NCI-H128 (cell line): ENCODE measurements around the gene SLC7A11.
A peak's percentile ranks its signal among the peaks of the same experiment; 100 is the strongest.

Source experiments
- DNase-seq: peaks from one replicate; lab custom pipeline; 2025; ENCODE audit not compliant: unreplicated experiment; lab: John Stamatoyannopoulos, UW

The SLC7A11 gene

DNA sequence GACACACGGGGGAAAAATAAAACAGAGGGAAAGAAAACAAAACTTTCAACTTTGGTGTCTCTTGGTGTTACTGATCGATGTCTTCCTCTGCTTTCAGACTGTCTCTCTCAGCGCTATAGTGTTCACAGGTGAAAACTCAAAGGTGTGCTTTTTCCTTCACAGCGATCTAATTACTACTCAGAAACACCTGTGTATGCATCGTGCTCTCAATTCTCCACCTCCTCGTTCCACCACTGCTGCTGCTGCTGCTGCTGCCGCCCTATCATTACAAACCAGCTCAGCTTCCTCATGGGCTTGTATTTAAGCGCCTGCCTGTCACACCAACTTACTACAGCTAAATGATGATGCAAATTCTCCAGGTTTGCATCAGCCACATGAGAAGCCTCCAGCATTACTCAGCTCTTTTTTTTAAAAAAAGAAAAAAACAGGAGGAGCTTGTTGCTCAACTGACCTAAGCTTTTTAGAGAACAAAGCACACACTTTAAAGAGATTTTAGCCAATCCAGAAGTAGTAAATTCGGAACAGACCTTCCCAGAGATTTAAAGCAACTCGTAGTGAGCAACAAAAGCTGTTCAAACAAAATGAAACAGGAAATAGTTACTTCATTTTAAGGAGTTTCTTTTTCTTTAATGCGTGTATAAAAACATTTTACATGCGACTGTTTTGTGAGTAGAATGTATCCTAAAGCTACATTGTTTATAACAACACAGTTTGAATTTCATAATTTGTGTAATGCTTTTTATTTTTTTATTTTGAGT, at the start of gene SLC7A11:
Gene SLC7A11 (minus strand): TSS at position 274 of the 758 bp plus-strand sequence. CDS start 280 bp downstream, outside the sequence.
- DNase-seq: peak; percentile 39

GRCh38 chr4:138291431-138291830, 49.3 kb upstream of the SLC7A11 start:
- DNase-seq: no peak

GRCh38 chr4:138290805-138291204, 48.7 kb upstream of the SLC7A11 start:
- DNase-seq: no peak

DNA sequence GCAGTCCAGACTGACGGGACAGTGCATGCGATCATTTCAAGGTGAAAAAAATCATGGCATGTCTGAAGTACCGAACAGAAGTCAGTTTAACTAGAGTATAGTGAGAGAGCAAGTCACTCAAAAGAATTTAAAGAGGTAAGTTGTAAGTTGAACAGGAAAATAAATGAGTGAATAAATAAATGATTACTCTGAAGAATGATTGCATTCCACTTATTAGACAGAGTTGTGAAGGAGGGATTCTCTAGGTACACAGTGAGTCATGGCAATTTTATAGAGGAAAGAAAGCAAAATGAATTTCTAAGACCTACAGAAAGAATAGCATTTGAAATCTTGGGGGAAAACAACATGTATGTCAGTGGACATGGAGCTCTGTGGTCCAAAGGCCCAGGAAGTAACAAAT, 37.1 kb upstream of the SLC7A11 start:
- DNase-seq: no peak

DNA sequence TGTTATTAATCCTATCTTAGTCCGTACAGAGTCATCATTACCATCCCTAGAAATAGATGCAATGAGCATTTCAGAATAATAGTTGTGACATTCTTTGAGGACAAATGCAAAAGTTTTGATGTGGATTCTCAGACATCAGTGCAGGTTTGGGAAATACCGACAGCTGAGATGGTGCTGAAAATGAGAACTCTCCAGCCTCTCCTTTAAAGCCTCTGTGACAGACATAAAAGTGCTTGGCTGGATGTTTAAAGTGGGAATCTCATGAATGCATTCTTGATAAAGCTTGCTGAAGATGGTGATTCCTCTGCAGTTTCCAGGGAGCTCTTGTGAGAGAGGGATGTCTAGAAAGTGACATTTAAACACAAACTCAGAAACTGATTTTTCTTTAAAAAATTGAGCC, 35.0 kb upstream of the SLC7A11 start:
- no peak for DNase-seq

DNA sequence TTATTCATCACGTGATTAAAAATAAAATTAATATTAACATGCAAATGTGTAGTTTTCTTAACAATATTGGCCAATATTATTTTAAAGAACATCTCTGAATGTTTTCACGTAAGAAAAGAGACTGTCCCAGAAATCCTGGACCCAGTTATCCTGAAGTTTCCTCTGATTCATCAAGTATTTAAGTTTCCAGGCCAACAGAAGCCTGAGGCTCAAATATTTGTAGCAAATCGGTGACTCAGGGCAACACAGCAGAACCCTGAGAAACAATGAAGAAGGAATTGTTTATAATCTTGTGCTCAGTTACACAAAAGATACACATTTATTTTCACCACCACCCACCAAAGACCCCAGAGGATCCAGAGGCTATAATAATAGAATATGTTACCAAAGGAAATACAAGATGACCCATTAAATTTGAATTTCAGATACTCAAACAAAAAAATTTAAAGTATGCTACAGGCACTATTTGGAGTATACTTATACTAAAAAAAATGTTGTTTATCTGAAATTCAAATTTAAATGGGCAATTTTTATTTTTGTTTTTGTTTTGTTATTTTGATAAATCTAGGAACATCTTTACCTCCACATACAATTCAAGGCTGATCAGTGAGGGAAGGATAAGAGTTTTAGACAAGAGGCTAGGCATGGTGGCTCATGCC, 33.9 kb upstream of the SLC7A11 start:
- DNase-seq: no peak

DNA sequence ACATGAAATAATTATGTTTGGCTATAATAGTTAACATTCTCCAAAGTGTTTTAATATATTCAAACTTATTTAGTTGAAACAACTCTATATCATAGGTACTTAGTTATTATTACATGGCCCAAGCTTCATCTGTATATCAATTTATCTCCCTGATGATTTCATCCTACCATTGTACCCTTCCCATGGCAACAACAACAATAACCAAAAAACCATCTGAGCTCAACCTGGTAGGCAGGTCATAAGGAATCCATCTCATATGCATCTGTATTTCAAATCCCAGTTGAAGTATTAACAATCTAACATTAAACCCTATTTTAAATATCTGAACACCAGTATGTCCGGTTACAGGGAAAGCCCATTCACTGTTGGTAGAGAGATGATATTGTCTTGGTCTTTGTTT, 33.1 kb upstream of the SLC7A11 start:
- no peak for DNase-seq

- no peak for DNase-seq
These were observed 27.0 kb upstream of the SLC7A11 start for GRCh38 chr4:138269175-138269574.

DNA sequence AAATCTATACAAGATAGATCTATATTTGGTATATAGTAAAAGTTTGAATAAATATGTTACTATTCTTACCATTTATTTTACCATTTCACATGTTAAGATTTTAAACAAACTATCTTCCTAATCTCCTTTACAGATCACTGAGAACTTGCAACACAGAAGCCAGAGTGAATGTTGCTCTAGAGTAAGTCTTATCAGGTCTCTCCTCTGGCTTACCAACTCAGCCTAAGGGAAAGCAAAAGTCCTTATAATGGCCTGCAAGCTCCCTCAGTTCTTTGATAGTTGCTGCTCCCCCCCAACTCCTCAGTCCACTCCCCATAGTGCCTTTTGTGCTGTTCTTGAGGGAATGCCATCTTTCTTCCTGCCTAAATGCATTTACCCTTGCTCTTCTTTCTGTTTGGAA, 25.7 kb upstream of the SLC7A11 start:
- no peak for DNase-seq

DNA sequence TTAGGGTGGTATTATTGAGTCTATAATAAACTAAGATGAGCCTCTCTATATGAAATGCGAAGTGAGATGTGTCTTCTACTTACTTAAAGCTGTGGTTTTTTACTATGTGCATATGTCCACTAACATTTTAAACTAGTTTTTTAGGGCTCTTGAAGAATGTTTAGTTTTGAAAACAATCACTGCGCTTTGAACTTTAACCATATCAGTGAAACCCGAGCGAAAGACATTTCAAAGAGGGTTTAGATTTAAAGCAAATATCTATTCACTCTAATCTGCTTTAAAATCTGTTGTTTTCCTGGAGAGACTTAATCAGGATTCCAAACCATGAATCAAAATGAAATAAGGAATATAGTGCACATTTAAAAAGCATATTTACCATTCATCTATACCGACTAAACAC, 24.8 kb upstream of the SLC7A11 start:
- DNase-seq: no peak

- DNase-seq: no peak
These were observed 21.2 kb upstream of the SLC7A11 start for GRCh38 chr4:138263247-138263816.

GRCh38 chr4:138262469-138262868, 20.3 kb upstream of the SLC7A11 start:
- DNase-seq: no peak

- DNase-seq: no peak
These were observed 19.9 kb upstream of the SLC7A11 start for GRCh38 chr4:138262030-138262429.

DNA sequence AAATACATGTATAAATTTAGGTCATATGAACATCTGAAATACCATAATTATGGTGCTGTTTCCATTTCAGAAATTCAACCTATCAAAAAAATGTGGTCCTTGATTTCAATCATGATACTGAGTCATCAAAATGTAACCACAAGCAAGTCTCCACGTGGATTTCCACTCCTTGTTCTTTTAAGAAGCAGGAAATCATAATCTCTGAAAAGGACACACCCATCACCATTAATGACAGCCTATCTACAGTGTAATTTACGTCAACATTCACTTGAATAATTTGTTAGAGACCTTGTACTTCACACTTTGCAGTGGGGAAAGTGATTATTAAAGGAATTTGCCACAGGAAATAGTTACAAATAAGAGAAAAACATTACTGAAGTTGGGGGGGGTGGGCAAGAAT, 17.7 kb upstream of the SLC7A11 start:
- no peak for DNase-seq

DNA sequence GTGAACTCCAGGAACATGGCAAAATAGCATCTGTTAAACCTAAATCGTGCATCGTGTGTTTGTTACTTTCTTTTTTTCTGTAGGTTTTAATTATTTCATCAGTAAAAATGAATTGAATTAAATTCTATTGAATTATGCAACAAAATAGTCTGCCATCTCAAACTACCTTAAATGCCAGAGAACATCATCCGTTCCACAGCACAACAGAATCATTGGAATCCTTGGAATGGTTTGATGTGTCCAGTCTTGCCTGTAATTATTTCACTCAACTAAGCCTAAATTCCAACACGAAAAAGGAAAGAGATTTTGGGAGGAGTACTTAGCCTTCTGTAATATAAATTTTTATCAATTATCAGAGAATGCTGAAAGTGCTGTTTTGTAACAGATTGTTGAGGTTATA, 17.1 kb upstream of the SLC7A11 start:
- DNase-seq: no peak

DNA sequence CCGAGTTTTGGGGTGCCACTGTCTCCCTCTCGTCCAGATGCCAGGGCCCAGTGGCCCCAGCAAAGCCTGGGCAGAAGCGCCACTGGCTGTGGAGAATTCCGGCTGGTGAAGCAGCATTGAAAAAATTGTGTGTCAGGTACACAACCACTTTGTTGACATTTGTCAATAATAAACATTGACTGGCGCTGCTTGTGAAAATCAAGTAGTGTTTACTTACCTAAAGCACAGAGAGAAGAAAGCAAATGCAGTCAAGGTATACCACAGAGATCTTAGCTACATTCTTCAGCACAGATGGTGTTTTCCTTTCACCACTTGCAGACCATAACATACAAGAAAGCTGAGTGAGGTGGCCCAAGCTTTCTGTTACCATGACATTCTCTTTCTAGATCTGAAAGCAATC, 14.5 kb upstream of the SLC7A11 start:
- no peak for DNase-seq

DNA sequence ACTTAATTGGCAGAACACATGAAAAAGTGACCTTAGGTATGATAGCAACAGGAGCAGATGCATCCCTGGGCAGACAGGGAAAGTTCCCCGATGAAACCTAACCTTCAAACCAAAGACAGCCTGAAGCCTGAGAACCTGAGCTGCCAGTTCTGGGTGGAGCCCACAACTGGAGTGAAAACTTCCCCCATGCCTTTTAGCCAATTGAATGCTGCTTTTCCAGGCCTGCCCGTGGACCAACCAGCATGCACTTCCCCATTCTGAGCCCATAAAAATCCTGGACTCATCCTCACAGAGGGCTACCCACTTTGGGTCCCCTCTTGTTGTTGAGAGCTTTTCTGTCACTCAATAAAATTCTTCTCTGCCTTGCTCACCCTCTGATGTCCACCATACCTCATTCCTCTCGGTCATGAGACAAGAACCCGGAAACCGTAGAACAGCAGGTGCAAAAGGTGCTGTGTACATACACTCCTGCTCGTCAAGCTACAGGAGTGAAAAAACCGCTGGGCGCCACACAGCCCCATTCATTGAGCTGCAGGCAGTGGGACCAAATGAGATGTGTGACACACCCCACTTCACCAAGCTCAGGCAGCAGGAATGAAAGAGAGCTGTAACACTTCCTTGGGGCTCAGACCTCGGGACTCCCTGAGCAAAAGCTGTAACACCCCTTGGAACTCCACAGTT, 13.9 kb upstream of the SLC7A11 start:
- no peak for DNase-seq

- DNase-seq: no peak
These were observed 10.4 kb upstream of the SLC7A11 start for GRCh38 chr4:138252551-138252950.

- no peak for DNase-seq
These were observed 9.8 kb upstream of the SLC7A11 start for GRCh38 chr4:138251938-138252337.

DNA sequence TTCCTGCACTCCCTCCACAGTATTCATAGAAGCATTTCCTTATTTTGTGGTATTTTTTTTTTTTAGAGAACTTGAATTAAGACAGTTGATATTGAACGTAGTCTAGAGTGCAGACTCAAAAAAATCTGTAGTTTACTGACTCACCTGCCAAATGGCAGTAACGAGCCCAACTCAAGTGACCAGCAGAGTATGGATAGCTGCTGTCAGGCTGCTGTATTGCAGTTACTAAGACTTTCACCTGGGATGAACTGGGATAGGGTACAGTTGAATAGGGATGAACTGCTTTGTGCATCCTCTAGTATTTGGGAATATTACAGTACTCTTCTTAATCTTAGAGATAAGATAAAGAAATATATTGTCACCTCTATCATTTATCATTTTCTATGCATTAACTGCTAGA, 7.0 kb upstream of the SLC7A11 start:
- no peak for DNase-seq

- DNase-seq: no peak
These were observed 5.9 kb upstream of the SLC7A11 start for GRCh38 chr4:138248058-138248457.

- no peak for DNase-seq
These were observed 5.5 kb upstream of the SLC7A11 start for GRCh38 chr4:138247643-138248042.
